Activated T-cell treated with anti-CD3 and anti-CD28 coated beads for 24 hours (primary cell): ENCODE data around the gene FAM124A.
"Not testable (repeated sequence)": the region's sequence is repeated elsewhere in the genome, so short reads cannot be mapped to it uniquely, and the experiment has no call there.

Experiments used
- DNase-seq: peaks from one replicate; pipeline ENCODE4 v3.0.0-alpha.2; 2020; ENCODE audit warnings: low read depth

FAM124A gene

GRCh38 chr13:51270623-51271415 is 48.6 kb downstream of the FAM124A start:
- DNase-seq: no peak

- no peak for DNase-seq
These were observed 49.4 kb downstream of the FAM124A start for GRCh38 chr13:51271528-51272085.

GRCh38 chr13:51275101-51275500 is 52.9 kb downstream of the FAM124A start:
- no peak for DNase-seq

DNA sequence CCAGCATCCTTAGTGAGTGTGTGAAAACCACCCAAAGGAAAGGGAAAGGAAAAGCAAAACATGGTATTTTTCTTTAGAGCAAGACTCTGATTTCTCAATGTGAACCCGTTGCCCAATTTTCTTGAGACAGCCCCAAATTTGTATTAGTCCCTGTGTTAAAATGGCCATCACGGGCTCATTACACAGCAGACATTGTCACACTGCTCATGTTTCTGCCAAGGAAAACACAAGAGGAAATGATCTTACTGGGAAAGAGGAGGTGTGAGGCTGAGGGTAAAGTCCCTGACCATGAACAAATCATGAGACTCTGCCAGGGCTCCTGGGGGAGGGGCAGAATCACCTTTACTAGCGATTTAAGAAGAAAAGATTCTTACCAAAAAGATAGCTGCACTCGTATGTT is 54.4 kb downstream of the FAM124A start:
- DNase-seq: no peak

DNA sequence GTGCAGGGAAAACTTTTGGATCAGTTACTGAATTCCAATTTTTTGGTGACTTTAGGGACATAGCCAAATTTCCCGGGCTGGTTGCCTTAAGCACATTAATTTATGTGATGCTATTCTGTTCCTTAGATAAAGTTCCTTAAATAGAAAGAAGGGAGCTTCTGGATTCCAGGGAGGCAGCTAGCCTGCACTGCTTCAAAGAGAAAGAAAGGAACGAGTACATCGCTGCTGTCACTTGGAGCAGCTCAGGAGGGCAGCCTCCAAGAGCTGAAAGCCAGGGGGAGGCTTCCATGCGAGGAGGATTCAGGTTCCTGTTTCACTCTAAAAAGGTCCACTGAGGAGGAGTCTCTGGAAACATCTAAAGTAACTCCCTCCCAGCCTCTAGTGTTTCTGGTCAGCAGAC is 55.7 kb downstream of the FAM124A start:
- DNase-seq: no peak

GRCh38 chr13:51278426-51279130 is 56.4 kb downstream of the FAM124A start:
- no peak for DNase-seq

DNA sequence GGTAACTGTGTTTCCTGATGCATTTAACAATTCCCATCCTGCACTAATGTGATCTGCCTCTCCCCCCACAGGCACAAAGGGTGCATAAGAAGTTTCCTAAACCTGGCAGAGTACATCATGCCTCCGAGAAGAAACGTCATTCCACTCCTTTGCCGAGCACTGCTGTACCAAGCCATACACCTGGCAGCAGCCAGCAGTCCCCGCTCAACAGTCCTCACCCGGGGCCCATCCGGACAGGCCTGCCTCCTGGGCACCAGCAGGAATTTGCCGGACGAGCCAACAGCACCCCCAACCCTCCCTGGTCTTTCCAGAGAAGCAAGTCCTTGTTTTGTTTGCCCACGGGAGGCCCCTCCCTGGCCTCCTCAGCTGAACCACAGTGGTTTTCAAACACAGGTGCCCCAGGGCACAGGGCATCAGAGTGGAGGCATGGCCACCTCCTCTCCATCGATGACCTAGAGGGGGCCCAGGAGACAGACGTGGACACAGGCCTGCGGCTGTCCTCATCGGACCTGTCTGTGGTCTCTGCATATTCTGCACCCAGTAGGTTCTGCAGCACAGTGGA is 58.3 kb downstream of the FAM124A start:
- no peak for DNase-seq

GRCh38 chr13:51282322-51282721 is 60.1 kb downstream of the FAM124A start:
- no peak for DNase-seq

DNA sequence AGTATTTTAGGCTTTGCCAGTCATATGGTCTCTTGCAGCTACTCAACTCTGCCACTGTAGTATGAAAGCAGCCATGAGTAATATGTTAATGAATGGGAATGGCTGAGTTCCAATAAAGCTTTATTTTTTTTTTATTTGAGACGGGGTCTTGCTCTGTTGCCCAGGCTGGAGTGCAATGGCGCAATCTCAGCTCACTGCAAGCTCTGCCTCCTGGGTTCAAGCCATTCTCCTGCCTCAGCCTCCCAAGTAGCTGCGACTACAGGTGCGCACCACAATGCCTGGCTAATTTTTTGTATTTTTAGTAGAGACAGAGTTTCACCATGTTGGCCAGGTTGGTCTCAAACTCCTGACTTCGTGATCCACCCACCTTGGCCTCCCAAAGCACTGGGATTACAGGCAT is 60.7 kb downstream of the FAM124A start:
- not testable (repeated sequence) for DNase-seq

DNA sequence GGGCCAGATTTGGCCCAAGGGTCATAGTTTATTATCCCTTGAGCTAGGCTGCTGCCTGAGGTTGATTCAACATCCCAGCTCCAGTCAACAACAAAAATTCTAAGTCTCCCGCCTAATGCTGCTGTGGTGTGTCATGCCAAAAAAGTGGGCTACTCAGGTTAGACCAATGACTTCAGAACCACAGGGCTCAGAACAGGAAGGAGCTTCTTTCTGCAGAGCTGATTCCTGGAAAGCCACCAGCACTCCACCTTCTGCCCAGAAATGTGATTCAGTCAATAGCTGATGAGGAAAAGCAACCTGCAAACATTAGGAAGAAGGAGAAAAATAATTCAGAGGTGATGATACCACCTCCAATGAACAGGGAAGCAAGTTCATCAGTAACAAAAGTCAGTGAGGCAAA is 61.2 kb downstream of the FAM124A start:
- DNase-seq: no peak

DNA sequence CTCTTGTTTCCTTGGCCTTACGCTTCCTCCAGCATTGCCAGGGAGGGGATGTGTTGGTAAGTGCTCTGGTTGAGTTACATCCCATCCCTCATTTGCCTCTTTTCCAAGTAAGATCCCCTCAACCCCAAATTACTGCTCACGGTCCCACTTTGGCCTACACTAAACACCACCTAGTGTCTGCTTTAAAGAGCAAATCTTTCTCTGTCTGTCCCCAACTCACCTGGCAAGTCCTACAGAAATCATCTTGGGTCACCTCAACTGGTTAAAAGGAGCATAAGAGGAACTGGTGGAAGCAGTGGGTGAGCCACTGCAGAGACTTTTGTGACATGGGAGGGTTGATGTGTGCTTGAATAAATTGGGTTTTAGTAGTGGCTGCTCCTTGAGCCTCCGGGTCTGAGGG is 62.1 kb downstream of the FAM124A start:
- DNase-seq: no peak

DNA sequence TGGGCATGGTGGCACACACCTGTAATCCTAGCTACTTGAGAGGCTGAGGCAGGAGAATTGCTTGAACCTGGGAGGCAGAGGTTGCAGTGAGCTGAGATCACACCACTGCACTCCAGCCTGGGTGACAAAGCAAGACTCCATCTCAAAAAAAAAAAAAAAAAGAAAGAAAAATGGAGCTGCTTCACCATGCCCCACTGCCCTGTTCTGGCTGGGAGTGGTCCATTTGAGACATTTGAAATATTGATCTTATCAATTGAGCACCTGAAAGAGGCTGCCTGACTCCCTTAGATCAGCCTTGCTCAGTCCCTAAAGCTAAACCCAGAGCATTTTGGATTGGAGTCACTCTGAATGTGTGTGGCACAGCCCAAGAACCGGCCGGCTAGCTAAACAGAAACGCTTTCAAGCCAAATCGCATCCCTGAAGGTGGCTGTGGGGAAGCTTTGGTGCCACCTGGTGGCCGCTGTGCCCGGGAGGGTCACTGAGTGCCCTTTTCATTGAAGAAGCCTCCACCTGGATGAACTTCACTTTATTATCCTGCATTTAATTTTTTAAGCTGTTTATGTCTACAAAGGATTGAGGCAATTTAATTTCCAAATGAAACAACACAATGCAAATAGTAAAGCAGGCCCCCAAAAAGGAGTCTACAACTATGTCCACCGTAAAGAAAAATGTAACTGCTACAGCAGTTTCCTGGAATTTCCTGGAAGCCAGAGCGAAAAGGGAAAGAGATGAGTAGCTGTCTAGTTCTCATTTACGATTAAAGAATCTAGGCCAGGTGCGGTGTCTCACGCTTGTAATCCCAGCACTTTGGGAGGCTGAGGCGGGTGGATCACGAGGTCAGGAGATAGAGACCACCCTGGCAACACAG is 64.2 kb downstream of the FAM124A start:
- peak; percentile 55 for DNase-seq

GRCh38 chr13:51287758-51288157 is 65.6 kb downstream of the FAM124A start:
- no peak for DNase-seq

GRCh38 chr13:51288254-51288653 is 66.1 kb downstream of the FAM124A start:
- not testable (repeated sequence) for DNase-seq

- DNase-seq: no peak
These were observed 69.1 kb downstream of the FAM124A start for GRCh38 chr13:51291341-51291740.

- DNase-seq: no peak
These were observed 69.9 kb downstream of the FAM124A start for GRCh38 chr13:51292000-51292565.

GRCh38 chr13:51297556-51297955 is 75.4 kb downstream of the FAM124A start:
- DNase-seq: no peak

- no peak for DNase-seq
These were observed 76.6 kb downstream of the FAM124A start for GRCh38 chr13:51298812-51299211.

DNA sequence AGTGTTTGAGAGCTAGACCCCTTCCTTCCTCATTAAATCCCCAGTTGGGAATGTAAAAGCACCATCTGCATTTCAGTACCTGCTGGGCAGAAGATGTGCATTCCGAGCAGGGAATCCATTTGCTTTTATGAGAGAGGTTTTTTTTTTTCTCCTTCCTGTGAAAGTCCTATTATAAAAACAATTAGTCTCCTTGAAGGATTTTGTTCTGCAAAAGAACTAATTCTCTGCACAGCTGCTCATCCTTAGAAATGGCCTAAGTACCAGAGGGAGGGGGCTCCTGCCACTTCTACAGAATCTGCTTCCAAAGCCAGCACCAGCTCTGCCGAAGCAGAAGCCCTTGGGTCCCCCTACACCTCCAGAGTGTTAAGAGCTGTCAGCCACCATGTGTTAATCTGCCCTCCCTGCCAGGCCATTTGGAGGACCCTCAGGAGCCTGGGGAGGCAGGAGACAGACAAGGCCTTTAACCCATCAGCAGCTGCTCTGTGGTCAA is 80.9 kb downstream of the FAM124A start:
- DNase-seq: no peak

- no peak for DNase-seq
These were observed 81.7 kb downstream of the FAM124A start for GRCh38 chr13:51303882-51304281.

- no peak for DNase-seq
These were observed 83.2 kb downstream of the FAM124A start for GRCh38 chr13:51305271-51305967.
